ENCODE data around the gene SELENOS.

Gene SELENOS

DNA sequence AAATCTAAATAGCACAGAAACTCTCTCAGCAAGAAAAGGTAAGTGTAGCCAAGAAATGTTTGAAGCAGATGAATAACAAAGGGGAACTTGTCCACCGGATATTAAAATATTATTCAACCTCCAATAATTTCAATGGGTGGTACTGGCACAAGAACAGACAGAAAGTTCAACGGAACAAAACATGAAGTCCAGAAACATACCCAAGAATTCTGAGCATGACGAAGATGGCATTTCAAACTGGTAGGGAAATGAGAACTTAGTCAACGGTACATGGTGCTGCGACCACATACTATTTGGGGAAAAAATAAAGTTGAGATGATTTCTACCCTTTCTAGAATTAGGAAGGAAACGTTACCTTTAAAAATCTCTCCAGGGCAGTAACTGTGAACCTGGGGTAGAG lies 30.9 kb downstream of the SELENOS start:
- H3K27me3 ChIP-seq (ENCODE audit: insufficient read depth, poor library complexity, severe bottlenecking), result no peaks in the 10 kb centered on the region
- TF ChIP-seq, protein P1, sequence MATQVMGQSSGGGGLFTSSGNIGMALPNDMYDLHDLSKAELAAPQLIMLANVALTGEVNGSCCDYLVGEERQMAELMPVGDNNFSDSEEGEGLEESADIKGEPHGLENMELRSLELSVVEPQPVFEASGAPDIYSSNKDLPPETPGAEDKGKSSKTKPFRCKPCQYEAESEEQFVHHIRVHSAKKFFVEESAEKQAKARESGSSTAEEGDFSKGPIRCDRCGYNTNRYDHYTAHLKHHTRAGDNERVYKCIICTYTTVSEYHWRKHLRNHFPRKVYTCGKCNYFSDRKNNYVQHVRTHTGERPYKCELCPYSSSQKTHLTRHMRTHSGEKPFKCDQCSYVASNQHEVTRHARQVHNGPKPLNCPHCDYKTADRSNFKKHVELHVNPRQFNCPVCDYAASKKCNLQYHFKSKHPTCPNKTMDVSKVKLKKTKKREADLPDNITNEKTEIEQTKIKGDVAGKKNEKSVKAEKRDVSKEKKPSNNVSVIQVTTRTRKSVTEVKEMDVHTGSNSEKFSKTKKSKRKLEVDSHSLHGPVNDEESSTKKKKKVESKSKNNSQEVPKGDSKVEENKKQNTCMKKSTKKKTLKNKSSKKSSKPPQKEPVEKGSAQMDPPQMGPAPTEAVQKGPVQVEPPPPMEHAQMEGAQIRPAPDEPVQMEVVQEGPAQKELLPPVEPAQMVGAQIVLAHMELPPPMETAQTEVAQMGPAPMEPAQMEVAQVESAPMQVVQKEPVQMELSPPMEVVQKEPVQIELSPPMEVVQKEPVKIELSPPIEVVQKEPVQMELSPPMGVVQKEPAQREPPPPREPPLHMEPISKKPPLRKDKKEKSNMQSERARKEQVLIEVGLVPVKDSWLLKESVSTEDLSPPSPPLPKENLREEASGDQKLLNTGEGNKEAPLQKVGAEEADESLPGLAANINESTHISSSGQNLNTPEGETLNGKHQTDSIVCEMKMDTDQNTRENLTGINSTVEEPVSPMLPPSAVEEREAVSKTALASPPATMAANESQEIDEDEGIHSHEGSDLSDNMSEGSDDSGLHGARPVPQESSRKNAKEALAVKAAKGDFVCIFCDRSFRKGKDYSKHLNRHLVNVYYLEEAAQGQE (IDR thresholded peaks at IDR 0.05; ENCODE audit: insufficient replicate concordance, low read depth), result no peak
- no peak for TF ChIP-seq SPI1 (IDR thresholded peaks at IDR 0.05; ENCODE audit: borderline replicate concordance, low read depth)
- no peak for TF ChIP-seq GABPA (IDR thresholded peaks at IDR 0.05; ENCODE audit: low read depth)
- no peak for TF ChIP-seq POLR2AphosphoS5 (IDR thresholded peaks at IDR 0.05; ENCODE audit: low read depth)
- TF ChIP-seq, protein P2, sequence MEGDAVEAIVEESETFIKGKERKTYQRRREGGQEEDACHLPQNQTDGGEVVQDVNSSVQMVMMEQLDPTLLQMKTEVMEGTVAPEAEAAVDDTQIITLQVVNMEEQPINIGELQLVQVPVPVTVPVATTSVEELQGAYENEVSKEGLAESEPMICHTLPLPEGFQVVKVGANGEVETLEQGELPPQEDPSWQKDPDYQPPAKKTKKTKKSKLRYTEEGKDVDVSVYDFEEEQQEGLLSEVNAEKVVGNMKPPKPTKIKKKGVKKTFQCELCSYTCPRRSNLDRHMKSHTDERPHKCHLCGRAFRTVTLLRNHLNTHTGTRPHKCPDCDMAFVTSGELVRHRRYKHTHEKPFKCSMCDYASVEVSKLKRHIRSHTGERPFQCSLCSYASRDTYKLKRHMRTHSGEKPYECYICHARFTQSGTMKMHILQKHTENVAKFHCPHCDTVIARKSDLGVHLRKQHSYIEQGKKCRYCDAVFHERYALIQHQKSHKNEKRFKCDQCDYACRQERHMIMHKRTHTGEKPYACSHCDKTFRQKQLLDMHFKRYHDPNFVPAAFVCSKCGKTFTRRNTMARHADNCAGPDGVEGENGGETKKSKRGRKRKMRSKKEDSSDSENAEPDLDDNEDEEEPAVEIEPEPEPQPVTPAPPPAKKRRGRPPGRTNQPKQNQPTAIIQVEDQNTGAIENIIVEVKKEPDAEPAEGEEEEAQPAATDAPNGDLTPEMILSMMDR (IDR thresholded peaks at IDR 0.05; ENCODE audit: insufficient read depth, low read length), result no peak
- H3K27ac ChIP-seq (replicated peaks), result peak overlapping the region; percentile 83
- no peak for DNase-seq (ENCODE audit: low read depth in 1 of 2, low spot score in 1 of 2)
- H3K4me3 ChIP-seq (replicated peaks; ENCODE audit: insufficient read depth, low read length), result no peak overlapping the region

DNA sequence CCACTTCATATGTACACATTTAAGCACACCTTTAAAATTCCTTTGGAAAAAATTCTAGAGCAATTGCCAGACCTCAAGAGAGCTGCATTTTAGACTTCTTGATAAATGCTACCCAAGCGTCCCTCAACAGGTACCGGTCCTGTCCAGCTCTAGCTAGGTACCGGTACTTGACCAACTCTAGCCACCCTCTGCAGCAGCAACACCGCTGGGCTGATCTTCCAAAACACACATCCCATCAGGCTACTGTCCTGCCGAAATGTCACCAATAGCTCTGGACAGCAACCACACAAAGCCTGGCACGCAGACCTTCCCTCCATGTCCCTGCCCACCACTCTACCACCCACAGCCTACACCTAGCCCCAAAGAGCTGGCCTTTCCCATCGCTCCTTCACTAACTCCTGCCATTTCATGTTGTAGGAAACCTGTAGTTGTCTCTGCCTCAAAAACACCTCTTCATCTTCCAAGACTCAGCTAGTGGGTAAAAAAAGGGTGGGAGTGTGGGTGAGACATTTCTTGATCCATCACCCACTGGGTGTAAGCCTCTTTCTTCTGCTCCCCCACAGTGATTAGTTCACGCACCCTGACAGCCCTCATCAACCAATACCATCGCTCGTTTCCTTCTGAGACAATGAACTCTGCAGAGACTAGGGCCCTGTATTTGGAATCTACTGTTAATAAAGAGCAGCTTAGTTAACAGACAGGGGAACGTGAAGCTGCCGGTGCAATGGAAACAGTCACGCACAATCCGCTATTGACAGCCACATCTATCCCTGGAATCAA lies 32.2 kb downstream of the SELENOS start:
- no peak for DNase-seq (ENCODE audit: low read depth in 1 of 2, low spot score in 1 of 2)
- Histone ChIP-seq H3K27ac (replicated peaks) (peak overlapping the region; percentile 83), H3K4me3 (replicated peaks; ENCODE audit: insufficient read depth, low read length) (peak overlapping the region; percentile 20), H3K27me3 (ENCODE audit: insufficient read depth, poor library complexity, severe bottlenecking) (no peaks in the 10 kb centered on the region)
- TF ChIP-seq POLR2AphosphoS5 (IDR thresholded peaks at IDR 0.05; ENCODE audit: low read depth) (peak; percentile 10; the same call in 1 of the 2 replicates), SPI1 (IDR thresholded peaks at IDR 0.05; ENCODE audit: borderline replicate concordance, low read depth) (no peak), GABPA (IDR thresholded peaks at IDR 0.05; ENCODE audit: low read depth) (no peak)
- TF ChIP-seq, protein P2 (IDR thresholded peaks at IDR 0.05; ENCODE audit: insufficient read depth, low read length), result no peak
- TF ChIP-seq, protein P1 (IDR thresholded peaks at IDR 0.05; ENCODE audit: insufficient replicate concordance, low read depth), result no peak

DNA sequence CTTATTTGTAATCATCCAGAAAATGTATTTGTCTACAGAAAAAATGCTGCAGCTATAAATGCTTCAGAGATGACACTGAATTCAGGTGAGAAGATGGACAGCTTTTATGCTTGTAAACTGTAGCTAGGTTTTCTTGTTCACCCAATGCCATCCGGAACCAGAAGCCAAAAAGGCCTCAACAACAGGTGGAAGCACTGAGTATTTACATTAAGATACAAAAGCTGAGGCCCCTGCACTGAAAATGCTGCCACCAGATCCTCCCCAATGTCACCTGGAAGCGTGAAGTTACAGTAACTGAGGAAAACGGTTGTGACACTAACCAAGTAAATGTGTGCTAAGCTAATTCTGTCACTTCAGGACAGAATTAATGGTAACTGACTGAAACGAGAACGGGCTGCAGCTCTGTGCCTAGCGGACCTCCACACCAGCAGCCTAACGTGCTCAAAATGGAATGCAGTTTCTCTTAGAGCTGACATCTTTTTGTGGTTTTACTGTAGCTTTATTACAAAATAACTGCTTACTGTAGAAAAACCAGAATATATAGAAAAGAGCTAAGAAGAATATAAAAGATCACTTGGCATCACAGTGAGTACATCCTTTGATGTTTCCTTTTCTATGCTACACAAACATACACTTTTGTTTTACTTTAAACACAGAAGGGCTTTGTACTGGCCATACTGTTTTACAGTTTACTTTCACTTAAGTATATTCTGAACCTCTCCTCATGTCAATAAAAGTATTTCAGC lies 33.1 kb downstream of the SELENOS start:
- DNase-seq (ENCODE audit: low read depth in 1 of 2, low spot score in 1 of 2), result peak in 1 of 2 experiments; percentile 49
- Histone ChIP-seq H3K4me3 (replicated peaks; ENCODE audit: insufficient read depth, low read length) (peak overlapping the region; percentile 20), H3K27me3 (ENCODE audit: insufficient read depth, poor library complexity, severe bottlenecking) (no peaks in the 10 kb centered on the region), H3K27ac (replicated peaks) (peak overlapping the region; percentile 83)
- no peak for TF ChIP-seq SPI1 (IDR thresholded peaks at IDR 0.05; ENCODE audit: borderline replicate concordance, low read depth)

DNA sequence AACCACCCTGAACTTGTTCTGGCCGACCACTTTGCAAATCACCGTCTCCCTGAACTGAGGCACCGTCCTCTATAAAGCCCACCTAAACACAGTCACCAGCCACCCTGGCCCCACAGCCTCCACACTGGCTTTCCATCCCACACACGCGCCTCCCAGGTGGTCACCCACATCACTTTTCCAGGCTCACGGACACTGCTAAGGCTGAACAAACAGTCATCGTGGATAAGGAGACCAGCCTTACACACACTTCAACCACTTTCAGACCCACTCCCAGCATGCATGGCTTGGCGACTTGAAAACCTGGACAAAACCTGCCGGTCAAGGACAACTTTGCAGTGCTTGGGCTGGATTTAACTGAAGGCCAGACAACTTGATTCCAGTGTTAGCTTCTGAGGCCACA lies 33.9 kb downstream of the SELENOS start:
- TF ChIP-seq, protein P1 (IDR thresholded peaks at IDR 0.05; ENCODE audit: insufficient replicate concordance, low read depth), result no peak
- TF ChIP-seq POLR2AphosphoS5 (IDR thresholded peaks at IDR 0.05; ENCODE audit: low read depth), result 0 out of 2 replicates have a peak, but pooled peaks have one; percentile 30
- Histone ChIP-seq H3K27ac (replicated peaks) (peak overlapping the region; percentile 83), H3K4me3 (replicated peaks; ENCODE audit: insufficient read depth, low read length) (no peak overlapping the region)

More for the DNA sequence above, 33.9 kb downstream of the SELENOS start:
- no peak for DNase-seq (ENCODE audit: low read depth in 1 of 2, low spot score in 1 of 2)
- no peaks in the 10 kb centered on the region for H3K27me3 ChIP-seq (ENCODE audit: insufficient read depth, poor library complexity, severe bottlenecking)

All from HL-60 (cell line).